HG03565 (cell line): ENCODE results near the gene LBX1.

Experiments used
- ATAC-seq: cut with Tn5 transposase; IDR thresholded peaks from one replicate; pipeline ENCODE4 v1.9.1; 2021; ENCODE audit warnings: mild to moderate bottlenecking, moderate library complexity; ENCODE audit not compliant: unreplicated experiment

The LBX1 gene

DNA sequence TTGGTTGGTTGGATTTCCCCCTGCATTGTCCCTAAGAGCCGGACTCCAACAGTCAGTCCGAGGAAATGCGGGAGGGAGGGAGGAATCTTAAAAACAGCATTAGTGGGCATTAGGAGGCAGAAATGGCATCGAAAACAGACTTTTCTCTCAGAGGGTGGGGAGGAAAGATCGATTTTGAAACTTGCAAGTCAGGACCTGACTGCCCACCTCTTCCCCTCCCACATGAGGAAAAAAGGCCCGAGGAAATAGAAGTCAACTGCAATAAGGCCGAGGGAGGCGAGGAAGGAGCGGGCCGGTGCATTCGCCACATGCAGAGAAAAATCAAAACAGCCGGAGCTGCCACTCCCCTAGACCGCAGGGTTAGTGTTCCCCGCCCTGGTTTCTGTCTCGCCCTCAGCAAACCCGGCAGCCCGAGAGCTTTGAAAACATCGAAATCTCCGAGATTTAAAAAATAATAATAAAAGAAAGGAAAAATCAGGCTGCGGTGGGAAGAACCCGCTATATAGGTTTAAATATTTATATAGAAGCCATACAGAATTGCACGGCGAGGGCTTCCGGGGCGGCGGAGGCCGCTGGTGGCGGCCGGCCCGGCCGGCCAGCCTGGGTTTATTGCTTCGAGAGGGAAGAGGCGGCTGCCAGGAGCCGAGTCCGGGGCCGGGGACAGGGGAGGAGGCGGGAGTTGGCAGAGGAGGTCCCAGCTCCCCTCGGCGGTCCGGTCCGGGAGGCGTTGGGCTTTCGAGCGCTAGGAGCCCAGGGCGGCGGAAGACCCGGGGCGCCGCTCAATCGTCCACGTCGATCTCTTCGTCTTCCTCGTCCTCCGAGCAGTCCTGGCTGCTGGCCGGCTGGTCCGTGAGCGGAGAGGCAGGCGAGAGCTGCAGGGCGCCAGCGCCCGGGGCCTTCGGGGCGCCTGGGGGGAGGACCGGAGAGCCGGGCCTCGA, 2.5 kb downstream of the LBX1 start:
- ATAC-seq = no peak

DNA sequence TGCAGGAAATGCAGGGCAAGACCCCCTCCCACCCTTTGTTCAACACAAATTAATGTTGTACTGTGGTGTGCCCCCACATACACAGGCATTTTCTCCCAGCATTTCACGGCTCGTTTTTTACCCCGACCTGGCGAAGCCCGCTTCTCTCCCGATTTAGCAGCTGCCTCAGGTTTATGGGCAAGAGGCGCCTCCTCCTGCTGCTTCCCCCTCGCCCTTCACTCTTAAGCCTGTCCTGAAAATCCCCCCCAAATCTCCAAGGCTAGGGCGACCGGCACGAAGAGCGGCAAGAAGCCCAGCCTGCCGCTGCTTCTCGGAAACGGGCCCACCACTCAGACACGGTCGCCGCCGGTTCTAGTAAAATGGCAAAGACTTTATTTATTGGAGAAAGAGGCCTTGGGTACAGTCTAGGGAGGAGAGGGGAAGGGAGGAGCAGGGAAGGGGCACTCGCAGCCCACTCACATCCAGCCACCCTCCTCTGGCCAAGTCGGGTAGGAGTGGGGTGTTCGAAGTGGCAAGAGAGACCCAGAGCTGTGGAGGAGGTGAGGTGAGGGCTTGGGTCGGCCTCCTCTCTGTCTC, 3.3 kb downstream of the LBX1 start:
- ATAC-seq = no peak

DNA sequence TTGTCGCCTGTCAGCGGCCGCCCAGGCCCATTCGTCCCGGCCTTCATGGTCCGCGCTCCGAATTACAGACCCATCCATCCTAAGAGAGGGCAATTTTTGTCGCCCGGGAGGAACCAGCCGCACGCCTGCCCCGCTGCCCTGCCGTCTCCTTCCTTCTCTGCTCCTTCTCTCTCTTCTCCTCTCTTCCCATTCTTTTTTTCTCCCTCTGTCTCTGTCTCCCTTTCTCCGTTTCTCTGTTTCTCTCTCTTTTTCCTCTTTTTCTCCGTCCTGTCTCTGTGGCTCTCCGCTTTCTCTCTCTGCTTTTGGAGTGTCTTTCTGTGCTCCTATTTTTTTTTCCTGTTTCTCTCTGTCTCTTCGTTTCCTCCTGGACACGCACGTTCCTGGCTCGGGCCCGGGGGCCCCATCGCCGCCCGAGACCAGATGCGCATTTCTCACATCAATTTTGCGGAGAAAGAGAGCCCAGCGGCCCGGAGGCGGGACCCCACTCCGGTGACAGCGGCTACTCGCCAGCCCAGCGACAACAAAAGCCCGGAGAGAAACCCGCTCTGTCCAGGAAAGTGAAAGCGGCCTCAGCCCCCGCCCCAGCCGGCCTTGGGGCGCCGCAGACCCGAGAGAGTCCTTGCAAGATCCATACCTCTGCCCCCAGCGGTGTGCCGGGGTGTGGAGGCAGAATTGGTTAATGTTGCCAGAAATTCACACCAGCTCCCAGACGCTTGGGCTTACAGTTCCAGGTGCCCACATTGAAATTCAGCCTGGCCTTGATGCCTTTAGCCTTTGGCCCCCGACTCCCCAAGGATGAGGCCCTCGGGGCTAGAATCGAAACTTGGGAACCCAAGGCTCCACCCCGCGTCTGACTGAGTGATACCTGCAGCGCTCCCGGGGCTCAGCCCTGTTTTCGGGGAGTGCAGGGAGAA, 4.1 kb downstream of the LBX1 start:
- no peak for ATAC-seq

DNA sequence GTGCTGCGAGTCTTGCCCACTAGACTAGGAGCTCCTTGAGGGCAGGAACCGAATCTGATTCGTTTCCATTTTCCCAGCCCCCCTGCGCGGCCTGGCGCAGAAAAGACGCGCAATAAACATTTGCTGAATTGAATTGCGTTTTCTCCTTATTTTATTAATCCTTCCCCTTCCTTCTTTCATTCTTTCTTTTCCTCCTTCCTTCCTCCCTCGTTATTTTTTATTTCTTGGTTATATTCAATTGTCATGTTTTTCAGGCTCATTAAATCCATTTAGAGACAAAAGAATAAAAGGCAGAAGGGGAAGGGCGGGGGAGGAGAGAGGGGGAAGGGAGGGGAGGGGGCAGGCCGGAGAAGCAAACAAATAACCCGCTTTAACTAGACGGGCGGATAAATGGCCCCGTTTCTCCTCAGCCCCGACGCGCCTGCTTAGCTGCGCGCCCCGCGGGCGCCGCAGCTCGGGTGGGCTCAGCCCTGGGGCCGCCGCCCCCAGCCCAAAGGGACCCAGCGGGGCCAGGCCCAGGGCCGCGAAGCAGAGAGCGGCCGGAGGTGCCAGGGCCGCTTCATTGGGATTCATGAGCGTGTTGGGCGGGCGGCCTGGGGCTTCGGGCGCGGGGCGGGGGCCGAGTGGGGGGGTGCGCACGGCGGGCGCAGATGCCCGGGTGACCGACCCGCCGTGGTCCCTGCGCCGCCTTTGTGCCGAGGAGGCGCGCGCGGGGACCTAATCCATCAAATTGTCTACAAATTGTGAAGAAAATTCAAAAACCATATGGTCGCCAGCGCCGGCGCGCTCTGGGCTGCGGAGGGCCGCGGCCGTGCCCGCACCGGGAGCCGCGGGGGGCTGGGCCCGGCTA, 5.0 kb downstream of the LBX1 start:
- no peak for ATAC-seq

DNA sequence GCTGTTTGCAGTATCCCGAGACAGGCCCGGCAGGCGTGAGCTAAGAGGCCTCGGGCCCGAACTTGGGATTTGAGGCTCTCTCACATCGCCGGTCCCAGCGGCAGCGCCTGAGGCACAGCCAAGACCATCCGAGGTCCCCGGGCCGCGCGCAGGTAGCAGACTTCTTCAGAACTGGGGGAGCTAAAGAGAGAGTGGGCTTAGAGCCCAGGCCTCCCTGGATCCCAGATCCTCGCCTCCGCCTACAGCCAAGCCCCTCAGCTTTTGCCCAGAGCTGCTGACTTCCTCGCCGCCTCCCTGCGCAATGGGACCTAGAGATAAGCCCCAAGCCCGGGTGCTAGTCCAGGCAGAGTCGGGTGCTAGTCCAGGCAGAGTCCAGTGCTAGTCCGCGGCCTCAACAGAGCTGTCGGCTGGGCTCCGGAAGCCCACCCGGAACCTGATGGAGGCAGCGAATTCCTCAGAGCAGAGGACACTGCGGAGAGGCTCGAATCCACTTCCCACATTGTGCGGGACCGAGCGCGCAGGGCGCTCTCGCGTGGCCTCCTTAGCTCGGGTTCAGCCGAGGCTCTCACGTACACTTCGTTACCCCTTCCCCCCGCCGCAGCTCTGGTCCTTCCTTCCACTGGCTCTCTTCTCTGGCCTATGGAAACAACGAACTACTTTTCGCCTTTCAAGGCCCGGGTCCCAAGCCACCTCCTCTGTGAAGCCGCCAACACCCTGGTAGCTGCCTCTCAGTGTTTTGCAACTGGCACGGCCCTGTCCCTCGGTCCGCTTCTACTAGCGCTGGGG, 5.8 kb downstream of the LBX1 start:
- ATAC-seq = no peak

DNA sequence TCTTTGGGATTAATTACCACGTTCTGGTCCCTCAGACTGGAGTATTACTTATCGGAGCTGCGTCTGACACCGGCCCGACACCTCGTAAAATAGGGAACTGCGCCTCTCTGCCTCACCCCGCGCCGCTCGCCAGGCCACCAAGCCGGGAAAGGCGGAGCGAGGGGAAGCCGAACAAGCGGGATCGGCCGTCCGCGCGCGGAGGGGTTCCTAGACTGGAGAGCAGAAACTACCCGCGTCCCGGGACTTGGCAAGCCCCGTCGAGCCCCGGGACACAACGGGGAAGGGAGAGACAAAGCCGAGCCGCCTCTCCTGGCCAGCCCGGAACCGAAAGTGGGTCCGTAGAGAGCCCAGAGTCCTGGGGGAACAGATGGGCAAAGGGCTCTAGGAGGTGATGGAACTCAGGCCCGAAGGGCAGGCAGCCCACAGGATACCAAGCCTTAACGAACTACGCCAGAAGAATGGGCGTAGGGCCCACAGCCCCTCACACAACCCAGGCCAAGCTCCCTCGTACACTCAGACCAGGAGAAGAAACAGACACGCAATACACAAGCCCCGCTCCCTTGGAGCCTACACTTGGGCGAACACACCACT, 6.5 kb downstream of the LBX1 start:
- no peak for ATAC-seq

DNA sequence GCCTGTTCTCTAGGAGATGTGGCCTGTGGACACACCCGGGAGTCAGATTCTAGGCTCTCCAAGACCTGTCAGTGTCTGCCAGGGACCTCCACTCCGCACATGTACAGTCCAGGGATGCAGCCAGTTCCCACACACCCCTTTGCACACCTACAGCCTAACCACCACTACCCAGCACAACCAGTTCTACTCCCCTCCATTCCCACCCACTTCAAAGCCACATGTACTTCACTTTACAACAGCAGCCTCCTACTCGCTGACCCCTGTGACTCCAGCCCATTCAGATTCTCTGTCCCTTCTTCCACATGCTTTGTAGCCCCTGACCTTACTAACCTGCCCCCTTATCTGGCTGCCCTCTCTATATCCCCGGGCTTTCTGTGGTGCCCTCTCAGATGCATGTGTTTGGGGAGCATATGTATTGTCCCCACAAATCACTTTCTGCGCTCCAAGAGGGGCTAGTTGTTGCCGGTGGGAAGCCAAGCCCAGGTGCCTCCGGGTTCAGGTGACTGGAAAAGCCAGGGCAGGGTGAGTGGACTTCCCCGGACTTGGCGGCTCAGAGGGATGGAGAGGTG, 7.2 kb downstream of the LBX1 start:
- no peak for ATAC-seq

DNA sequence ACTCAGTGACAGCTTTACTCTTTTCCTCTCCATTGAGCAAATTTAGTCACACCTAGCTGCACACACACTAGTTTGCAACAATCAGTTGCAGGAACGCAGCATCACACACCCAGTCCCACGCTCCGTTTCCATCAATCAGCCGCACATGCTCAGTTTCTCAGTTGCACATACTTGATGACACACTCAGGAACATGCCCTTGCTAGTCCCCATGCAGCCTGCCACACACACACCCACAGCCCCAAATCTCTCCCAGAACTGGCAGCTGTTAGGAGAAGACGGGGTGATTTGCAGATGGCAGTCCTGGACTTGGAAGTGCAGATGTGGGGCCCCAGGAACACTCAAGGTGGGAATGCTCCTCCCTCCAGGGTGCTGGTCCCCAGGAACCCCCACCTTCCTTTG, 7.7 kb downstream of the LBX1 start:
- ATAC-seq = no peak

DNA sequence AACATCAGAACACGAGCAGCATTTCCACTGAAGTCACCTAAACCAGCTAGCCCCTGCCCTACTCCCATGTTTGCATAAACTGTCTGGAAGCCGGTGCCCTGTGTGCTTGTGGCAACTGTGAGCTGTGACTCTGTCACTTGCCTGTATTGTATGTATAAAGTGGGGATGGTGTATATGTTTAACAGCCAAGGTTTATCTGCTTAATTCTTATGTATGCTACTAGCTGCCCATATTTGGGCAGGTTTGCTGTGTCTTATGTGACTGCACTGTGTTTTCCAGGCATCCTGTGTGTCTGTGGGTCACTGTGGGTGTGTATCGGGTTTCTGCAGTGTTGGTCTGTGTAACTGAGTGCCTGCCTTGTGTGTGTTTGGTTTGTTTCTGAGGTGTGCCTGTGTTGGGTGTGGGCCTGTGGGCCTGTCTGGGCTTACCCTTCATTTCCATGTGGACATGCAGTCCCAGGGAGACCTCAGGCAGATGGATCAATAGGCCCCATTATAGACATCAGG, 9.3 kb downstream of the LBX1 start:
- ATAC-seq = no peak

DNA sequence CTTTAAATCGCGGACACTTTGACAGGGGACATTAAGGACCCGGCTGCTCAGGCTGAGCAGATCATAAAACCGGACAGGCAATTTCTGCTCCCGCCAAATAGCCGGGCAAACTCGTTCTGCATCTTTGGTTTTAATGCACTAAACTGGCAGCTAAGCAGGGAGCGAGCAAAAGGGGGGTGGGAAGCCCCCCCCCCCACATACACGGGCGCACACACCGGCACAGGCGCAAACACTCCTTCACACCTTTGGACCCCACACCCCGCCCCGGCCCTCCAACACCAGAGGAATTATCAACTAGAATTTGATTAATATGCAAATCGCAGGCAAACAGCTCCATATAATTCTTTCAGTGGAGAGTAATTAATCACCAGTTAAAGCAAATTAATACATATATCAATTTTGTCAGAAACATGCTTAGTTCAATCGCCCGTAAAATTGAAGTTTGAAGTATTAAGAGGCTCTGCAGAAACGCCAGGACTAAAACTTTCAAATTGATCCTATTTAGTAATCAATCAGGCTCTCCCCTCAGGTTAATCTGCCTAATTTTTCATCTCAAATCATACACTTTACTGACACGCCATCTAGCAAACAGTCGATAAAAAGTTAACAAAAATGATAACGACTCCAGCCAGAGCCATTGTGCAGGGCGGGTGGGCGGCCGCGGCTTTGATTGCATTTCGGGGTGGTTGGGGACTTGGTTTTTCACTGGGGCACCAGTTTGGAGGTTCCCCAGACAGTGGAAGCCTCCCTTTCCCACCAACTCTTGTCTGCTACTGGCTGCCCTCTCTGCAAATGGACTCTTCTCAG, 9.9 kb downstream of the LBX1 start:
- no peak for ATAC-seq

DNA sequence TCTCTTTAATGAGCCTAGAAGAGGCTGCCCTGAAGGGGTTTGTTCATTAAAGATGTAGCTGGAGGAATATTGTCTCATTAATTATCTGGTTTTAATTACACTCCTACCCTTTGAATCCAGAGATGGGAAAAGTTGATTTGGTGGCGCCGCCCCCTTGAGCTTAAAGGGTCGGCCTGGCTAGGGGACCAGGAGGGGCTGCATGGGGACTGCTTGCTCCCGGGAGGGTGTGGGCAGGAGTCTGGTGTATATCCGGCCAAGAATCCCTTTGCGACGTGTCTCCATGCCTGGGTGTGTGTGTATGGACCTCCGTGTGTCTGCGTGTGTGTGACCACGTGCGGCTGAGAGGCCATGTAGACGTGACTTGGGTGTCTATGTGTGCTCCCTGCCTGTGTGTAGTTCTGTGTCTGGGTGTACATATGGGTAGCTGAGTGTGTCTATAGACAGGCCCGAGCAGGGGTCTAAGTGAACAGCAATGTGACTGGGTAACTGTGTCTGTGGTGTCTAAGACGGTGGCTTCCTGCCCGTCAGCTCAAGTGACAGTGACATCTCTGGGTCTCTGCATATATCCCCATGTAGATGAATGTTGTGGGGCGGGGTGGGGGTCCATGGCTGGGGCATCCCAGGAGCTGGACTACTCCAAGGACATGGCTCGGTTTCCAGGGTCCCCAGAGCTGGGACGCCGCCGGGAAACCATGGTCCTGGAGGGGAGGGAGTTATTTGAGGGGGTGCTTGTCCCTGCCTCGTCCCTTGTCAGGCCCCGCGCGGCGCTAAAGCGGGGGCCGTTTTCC, 10.7 kb downstream of the LBX1 start:
- no peak for ATAC-seq

DNA sequence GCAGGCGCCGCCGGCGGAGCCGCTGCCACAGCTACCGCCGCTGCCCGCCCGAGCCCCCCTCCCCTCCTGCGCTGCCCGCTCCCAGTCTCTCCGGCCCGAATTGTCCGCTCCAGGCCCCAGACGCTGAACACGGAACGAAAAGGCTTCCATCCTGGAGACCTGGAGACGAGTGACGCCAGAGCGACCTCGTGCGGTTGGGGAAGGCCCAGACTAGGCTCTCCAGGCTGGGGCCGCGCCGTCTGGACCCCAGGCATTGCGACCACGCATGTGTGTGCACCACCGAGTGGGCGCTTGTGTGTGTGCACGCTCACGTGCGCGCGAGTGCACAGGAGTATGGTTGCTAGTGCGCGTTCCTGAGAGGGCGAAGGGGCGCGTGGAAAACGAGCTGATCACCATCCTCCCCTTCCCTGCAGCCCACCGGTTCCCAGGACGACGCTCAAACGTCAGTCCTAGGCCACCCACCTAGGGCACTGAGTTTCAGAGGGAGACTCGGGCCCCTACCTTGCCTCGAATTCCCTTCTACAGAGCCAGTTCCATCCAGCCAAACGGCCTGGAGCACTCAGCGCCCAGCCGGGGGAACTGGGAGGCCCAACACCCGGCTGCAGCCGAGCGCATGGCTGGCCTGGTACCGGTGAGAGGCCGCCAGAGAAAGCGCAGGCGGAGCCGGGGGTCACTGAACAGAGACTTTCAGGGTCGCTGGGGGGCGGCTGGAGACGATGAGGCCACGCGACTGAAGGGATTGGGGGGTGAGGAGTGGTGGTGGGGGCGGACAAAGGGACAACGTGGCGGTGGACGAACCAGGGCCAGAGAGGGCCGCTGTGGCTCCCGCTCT, 11.6 kb downstream of the LBX1 start:
- ATAC-seq = no peak

DNA sequence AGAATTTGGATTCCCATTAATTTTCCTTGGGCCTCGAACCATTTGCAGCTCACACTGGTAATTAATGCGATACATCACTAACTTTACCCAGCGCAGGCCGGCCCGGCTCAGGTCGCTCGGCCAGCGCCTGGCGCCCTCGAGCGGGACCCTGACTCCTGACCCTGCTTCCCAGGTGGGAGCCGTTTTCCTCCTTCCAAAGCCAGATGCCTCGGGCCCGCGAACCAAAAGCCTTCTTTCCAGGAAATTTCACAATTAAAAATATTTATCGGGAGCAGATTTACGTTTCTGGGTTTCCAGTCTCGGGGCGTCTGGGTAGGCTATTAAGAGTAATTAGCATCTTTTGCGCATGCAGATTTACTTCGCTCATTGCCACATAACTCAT, 12.2 kb downstream of the LBX1 start:
- ATAC-seq = no peak

DNA sequence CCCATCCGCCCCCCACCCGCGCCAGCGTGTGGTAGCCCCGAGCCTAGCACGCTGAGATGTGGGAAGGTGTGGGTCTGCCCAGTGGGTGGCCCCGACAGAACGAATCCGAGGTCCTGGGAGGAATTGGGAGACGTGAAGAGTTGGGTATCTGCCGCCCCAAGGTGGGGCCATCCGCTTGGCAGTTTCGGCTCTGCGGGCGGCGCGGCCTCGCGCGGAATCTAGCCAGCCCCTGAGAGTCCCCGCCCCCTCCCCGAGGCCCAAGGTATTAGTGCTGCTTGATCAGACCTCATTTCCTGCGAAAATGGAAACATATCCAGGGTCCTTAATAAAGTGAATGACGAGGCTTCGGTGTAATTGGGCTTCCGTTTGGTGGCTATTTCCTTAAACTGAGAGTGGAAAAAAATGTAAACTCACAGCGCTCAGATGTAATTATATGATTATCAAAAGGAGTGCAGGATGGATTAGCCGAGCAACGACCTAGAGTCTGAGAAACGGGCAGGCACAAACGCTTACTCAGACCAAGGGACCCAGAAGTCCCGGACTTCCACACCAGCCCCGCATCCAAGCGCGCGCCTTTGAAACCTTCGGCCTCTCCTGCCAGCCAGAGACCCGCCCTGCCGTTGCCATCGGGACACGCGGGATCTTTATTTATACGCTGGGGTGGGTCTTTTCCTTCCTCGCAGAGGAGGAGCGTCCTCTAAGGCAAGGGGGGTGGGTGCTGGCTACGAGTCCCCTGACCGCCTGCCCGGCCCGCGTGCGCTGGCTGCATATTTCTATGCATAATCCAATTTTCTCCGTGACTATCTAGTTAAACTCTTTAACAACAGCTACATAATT, 12.8 kb downstream of the LBX1 start:
- no peak for ATAC-seq

DNA sequence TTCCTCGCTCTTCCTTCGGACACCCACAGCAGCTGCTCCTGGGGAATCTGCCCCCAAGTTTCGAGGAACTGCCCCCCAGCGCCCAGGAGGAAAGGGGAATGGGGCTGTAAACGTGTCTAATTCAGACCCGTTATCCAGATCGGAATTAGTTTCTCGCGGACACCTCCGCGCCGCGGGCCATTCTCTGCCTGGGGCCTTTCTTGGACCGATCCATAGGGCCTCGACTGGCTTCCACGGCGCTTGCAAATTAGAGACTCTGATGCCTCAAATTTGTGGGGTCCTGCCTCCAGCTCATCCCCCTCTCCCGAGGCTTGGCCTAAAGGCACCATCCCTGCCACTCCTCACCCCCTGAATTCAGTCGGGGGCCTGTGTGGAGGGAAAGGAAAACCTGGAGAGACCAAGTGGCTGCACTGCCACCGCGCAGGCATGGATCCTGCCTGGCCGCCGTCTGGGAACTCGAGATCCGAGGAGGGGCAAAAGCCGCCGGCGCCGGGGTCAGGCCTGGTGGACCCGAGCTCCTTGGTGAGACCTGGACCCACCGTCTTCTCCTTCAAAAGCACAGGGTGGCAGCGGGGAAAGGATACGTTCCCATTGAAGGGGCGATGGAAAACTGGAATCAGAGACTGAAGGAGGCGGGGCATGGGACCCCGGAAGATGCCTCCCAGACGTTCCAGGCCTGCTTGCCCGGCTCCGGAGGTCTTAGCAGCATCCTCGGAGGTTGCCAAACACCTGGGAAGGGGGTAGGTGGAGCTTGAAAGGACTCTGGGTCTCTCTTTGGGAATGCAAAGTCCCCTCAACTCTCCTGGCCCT, 13.7 kb downstream of the LBX1 start:
- no peak for ATAC-seq
